ENCODE measurements around the gene AAMDC.

The AAMDC gene

GRCh38 chr11:77783025-77783424 is 37.9 kb upstream of the AAMDC start:
- H3K4me3 ChIP-seq (ENCODE audit: control insufficient read depth, low read depth, low read length), result no peak overlapping the region
- no peak for DNase-seq (ENCODE audit: low read depth)
- no peak for TF ChIP-seq CTCF (conservative IDR thresholded peaks at IDR 0.05; ENCODE audit: control insufficient read depth, insufficient read depth, low read depth, low read length)

- no peak for DNase-seq (ENCODE audit: low read depth)
- no peak overlapping the region for H3K4me3 ChIP-seq (ENCODE audit: control insufficient read depth, low read depth, low read length)
- TF ChIP-seq CTCF (conservative IDR thresholded peaks at IDR 0.05; ENCODE audit: control insufficient read depth, insufficient read depth, low read depth, low read length), result no peak
These were observed 36.4 kb upstream of the AAMDC start for GRCh38 chr11:77784572-77784971.

DNA sequence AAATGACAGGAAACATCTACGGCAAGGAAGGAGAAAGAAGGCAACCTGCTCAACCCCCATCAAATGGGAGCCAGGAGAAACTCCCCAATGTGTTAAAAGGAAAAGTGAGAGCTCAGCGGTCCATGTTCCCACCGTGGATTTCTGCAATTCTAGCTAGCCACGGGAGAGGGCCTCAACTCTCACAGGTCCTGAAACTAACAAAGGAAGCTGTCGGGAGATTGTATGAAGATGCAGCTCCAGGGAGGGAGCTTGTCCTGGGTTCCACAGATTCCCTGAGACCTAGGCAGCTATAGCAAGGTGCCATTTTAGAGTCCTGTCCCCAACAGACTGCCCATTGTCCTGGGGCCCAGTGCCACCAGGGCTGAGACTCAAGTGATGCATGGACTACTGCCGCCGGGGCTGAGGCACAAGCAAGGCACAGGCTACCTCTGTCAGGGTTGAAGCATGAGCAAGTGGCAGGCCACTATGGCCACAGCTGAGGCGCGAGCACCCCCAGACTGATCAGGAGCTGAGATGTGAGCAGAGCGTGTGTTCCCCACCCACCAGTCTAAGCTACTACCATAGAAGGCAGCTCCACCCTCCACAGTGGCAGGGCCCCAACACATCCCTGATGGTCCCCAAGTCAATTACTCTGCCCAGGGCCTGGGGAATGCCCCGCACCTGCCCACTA is 31.7 kb upstream of the AAMDC start:
- no peak for DNase-seq (ENCODE audit: low read depth)
- TF ChIP-seq CTCF (conservative IDR thresholded peaks at IDR 0.05; ENCODE audit: control insufficient read depth, insufficient read depth, low read depth, low read length), result no peak
- no peak overlapping the region for H3K4me3 ChIP-seq (ENCODE audit: control insufficient read depth, low read depth, low read length)

DNA sequence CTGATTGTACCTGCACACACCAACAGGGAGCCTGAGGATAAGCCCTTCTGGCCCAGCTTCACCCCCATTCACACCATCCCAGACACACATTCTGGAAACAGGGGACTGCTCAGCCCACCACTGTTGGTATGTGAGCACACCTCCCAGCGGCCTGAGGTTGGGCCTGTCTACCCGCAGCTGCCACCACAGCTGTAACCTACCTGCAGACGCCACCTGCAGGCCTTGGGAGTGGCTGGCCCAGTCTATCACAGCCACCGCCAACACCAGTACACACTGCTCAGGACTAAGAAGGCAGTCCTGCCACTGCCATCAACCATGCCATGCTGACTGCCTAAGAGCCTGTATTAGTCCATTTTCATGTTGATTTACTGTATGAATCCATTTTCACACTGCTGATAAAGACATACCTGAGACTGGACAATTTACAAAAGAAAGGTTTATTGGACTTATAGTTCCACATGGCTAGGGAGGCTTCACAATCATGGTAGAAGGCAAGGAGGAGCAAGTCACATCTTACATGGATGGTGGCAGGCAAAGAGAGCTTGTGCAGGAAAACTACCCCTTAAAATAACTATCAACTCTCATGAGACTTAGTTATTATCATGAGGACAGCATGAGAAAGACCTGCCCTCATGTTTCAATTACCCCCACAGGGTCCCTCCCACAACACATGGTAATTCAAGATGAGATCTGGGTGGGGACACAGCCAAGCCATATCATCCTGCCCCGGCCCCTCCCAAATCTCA is 31.0 kb upstream of the AAMDC start:
- no peak for TF ChIP-seq CTCF (conservative IDR thresholded peaks at IDR 0.05; ENCODE audit: control insufficient read depth, insufficient read depth, low read depth, low read length)
- H3K4me3 ChIP-seq (ENCODE audit: control insufficient read depth, low read depth, low read length), result no peak overlapping the region
- no peak for DNase-seq (ENCODE audit: low read depth)

DNA sequence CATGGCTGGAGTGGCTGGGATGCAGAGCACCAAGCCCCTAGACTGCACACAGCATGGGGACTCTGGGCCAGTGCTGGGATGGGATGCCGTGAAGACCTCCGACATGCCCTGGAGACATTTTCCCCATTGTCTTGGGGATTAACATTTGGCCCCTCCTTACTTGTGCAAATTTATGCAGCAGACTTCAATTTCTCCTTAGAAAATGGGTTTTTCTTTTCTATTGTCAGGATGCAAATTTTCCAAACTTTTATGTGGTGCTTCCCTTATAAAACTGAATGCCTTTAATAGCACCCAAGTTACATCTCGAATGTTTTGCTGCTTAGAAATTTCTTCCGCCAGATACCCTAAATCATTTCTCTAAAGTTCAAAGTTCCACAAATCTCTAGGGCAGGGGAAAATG is 29.6 kb upstream of the AAMDC start:
- DNase-seq (ENCODE audit: low read depth), result no peak
- no peak for TF ChIP-seq CTCF (conservative IDR thresholded peaks at IDR 0.05; ENCODE audit: control insufficient read depth, insufficient read depth, low read depth, low read length)
- no peak overlapping the region for H3K4me3 ChIP-seq (ENCODE audit: control insufficient read depth, low read depth, low read length)

GRCh38 chr11:77793972-77794371 is 27.0 kb upstream of the AAMDC start:
- no peak for TF ChIP-seq CTCF (conservative IDR thresholded peaks at IDR 0.05; ENCODE audit: control insufficient read depth, insufficient read depth, low read depth, low read length)
- no peak overlapping the region for H3K4me3 ChIP-seq (ENCODE audit: control insufficient read depth, low read depth, low read length)
- no peak for DNase-seq (ENCODE audit: low read depth)

Data from fibroblast of mammary gland (primary cell).